ENCODE data around the gene UFD1. TPM values are rescaled to one million over a fixed set of nuclear protein-coding genes. Genes with fewer than 3 reads are reported as not detected.

The UFD1 gene
- total and polyA plus RNA-seq, 9 of the 15 experiments (the other 6 are each of a cell fraction or from before 2014, with no cell fraction given), result 238 to 645 (median 363) TPM

DNA sequence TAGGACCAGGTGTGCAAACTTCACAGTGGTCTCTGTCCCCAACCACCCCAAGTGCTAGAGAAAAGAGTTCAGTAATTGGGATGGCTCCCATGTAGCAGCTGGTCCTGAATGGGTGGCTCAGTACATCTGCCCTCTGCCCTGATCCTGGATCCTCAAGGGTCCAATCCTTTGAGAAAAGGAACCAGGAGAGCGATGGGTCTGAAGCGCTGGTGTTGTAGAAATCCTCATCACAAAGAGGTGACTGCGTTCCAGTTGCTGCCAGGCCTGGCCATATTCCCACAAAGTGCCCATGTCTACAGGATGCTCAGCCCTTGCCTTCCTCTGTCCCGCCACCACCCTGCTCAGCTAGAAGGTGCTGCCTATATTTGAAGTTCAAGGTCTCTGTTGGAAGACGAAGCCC lies 25.3 kb downstream of the UFD1 start (continued):
- TF ChIP-seq, protein P1, sequence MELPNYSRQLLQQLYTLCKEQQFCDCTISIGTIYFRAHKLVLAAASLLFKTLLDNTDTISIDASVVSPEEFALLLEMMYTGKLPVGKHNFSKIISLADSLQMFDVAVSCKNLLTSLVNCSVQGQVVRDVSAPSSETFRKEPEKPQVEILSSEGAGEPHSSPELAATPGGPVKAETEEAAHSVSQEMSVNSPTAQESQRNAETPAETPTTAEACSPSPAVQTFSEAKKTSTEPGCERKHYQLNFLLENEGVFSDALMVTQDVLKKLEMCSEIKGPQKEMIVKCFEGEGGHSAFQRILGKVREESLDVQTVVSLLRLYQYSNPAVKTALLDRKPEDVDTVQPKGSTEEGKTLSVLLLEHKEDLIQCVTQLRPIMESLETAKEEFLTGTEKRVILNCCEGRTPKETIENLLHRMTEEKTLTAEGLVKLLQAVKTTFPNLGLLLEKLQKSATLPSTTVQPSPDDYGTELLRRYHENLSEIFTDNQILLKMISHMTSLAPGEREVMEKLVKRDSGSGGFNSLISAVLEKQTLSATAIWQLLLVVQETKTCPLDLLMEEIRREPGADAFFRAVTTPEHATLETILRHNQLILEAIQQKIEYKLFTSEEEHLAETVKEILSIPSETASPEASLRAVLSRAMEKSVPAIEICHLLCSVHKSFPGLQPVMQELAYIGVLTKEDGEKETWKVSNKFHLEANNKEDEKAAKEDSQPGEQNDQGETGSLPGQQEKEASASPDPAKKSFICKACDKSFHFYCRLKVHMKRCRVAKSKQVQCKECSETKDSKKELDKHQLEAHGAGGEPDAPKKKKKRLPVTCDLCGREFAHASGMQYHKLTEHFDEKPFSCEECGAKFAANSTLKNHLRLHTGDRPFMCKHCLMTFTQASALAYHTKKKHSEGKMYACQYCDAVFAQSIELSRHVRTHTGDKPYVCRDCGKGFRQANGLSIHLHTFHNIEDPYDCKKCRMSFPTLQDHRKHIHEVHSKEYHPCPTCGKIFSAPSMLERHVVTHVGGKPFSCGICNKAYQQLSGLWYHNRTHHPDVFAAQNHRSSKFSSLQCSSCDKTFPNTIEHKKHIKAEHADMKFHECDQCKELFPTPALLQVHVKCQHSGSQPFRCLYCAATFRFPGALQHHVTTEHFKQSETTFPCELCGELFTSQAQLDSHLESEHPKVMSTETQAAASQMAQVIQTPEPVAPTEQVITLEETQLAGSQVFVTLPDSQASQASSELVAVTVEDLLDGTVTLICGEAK (IDR thresholded peaks at IDR 0.05), result no peak
- TF ChIP-seq, protein P1 (CRISPR knock-in tag; IDR thresholded peaks at IDR 0.05), result 0 out of 2 replicates have a peak, but pooled peaks have one; percentile 5
- TF ChIP-seq, protein P2, sequence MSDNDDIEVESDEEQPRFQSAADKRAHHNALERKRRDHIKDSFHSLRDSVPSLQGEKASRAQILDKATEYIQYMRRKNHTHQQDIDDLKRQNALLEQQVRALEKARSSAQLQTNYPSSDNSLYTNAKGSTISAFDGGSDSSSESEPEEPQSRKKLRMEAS (CRISPR knock-in tag; IDR thresholded peaks at IDR 0.05), result no peak
- TF ChIP-seq XRCC3 (IDR thresholded peaks at IDR 0.05) (no peak), ZNF12 (CRISPR knock-in tag; IDR thresholded peaks at IDR 0.05) (no peak), ZNF282 (CRISPR knock-in tag; IDR thresholded peaks at IDR 0.05) (no peak), ARID1B (IDR thresholded peaks at IDR 0.05) (no peak), EGR1 (conservative IDR thresholded peaks at IDR 0.05) (no peak), ZNF134 (CRISPR knock-in tag; conservative IDR thresholded peaks at IDR 0.05) (no peak), ZBTB17 (CRISPR knock-in tag; IDR thresholded peaks at IDR 0.05) (0 out of 2 replicates have a peak, but pooled peaks have one; percentile 24), BRD9 (IDR thresholded peaks at IDR 0.05; ENCODE audit: low read depth, partially characterized antibody) (no peak), SMAD3 (CRISPR knock-in tag; conservative IDR thresholded peaks at IDR 0.05) (0 out of 2 replicates have a peak, but pooled peaks have one; percentile 22), SNRNP70 (optimal IDR thresholded peaks at IDR 0.05; ENCODE audit: low read depth, low read length) (no peak), GABPB1 (CRISPR knock-in tag; IDR thresholded peaks at IDR 0.05) (no peak), HSF4 (CRISPR knock-in tag; IDR thresholded peaks at IDR 0.05; ENCODE audit: borderline replicate concordance) (peak; percentile 23; the same call in 1 of the 2 replicates), TAF9B (IDR thresholded peaks at IDR 0.05; ENCODE audit: partially characterized antibody) (no peak), TBL1XR1 (IDR thresholded peaks at IDR 0.05; ENCODE audit: low read length in 2 of 2) (no peak; a peak in 1 of 4 replicates), KLF1 (tag; IDR thresholded peaks at IDR 0.05) (no peak), NFXL1 (CRISPR knock-in tag; IDR thresholded peaks at IDR 0.05) (no peak), RBM25 (IDR thresholded peaks at IDR 0.05; ENCODE audit: low read depth, low read length, severe bottlenecking) (no peak)
- TF ChIP-seq, protein P3, sequence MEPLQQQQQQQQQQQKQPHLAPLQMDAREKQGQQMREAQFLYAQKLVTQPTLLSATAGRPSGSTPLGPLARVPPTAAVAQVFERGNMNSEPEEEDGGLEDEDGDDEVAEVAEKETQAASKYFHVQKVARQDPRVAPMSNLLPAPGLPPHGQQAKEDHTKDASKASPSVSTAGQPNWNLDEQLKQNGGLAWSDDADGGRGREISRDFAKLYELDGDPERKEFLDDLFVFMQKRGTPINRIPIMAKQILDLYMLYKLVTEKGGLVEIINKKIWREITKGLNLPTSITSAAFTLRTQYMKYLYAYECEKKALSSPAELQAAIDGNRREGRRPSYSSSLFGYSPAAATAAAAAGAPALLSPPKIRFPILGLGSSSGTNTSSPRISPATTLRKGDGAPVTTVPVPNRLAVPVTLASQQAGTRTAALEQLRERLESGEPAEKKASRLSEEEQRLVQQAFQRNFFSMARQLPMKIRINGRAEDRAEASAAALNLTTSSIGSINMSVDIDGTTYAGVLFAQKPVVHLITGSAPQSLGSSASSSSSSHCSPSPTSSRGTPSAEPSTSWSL (CRISPR knock-in tag; IDR thresholded peaks at IDR 0.05; ENCODE audit: borderline replicate concordance), result 0 out of 2 replicates have a peak, but pooled peaks have one; percentile 42
